Astrocyte of the cerebellum (primary cell): ENCODE measurements around the gene SYT7.

Experiments used
- DNase-seq: peaks from one replicate; pipeline ENCODE4 v3.0.0-alpha.2; 2011; ENCODE audit warnings: low read depth
- H3K4me3 ChIP-seq: 2 replicates; pipeline ENCODE4 v1.5.1; 2011; ENCODE audit warnings: mild to moderate bottlenecking, low read depth, low read length, moderate library complexity
- CTCF ChIP-seq: IDR thresholded peaks from 2 replicates; pipeline ENCODE4 v1.5.1; 2012; ENCODE audit warnings: low read length, low read depth, moderate library complexity, mild to moderate bottlenecking; ENCODE audit errors: missing control alignments
- in situ Hi-C: cut with HindIII; loops from 2 replicates; pipeline ENCODE4 v1.10.0; 2017; ENCODE audit warnings: low sequenced_read_pairs

Gene SYT7

GRCh38 chr11:61495801-61496601 lies 84.9 kb downstream of the SYT7 start:
- in situ Hi-C loops = no loop called here
- no peak for DNase-seq
- H3K4me3 ChIP-seq = no peak overlapping the region
- no peak for TF ChIP-seq CTCF

- no peak for TF ChIP-seq CTCF
- in situ Hi-C loops = no loop called here
- DNase-seq = no peak
- H3K4me3 ChIP-seq = no peak overlapping the region
Measured at GRCh38 chr11:61494381-61494961, 86.4 kb downstream of the SYT7 start.

GRCh38 chr11:61491736-61492395 lies 89.0 kb downstream of the SYT7 start:
- in situ Hi-C loops = no loop called here
- TF ChIP-seq CTCF = no peak
- no peak for DNase-seq
- no peak overlapping the region for H3K4me3 ChIP-seq

- TF ChIP-seq CTCF = no peak
- in situ Hi-C loops = no loop called here
- peak; percentile 23 for DNase-seq
Measured at GRCh38 chr11:61489833-61490721, 90.8 kb downstream of the SYT7 start.

GRCh38 chr11:61488651-61489291 lies 92.1 kb downstream of the SYT7 start:
- TF ChIP-seq CTCF = no peak
- in situ Hi-C loops = no loop called here
- no peak overlapping the region for H3K4me3 ChIP-seq
- DNase-seq = no peak

More at GRCh38 chr11:61489833-61490721, 90.8 kb downstream of the SYT7 start:
- H3K4me3 ChIP-seq = no peak overlapping the region
